Stimulated activated CD4-positive, alpha-beta T cell treated with anti-CD3 and anti-CD28 coated beads, Interleukin-2, amount 100 ng/mL, for 24 hours (primary cell): ENCODE data around the gene GALNT10.

ENCODE experiments used
- DNase-seq, 2 donors: peaks; one replicate each; pipeline ENCODE4 v3.0.0-alpha.2; 2020

GALNT10 gene

GRCh38 chr5:154410786-154411185 lies 220.3 kb downstream of the GALNT10 start:
- DNase-seq = no peak

- DNase-seq = no peak
These were observed 220.8 kb downstream of the GALNT10 start for GRCh38 chr5:154411338-154411737.

DNA sequence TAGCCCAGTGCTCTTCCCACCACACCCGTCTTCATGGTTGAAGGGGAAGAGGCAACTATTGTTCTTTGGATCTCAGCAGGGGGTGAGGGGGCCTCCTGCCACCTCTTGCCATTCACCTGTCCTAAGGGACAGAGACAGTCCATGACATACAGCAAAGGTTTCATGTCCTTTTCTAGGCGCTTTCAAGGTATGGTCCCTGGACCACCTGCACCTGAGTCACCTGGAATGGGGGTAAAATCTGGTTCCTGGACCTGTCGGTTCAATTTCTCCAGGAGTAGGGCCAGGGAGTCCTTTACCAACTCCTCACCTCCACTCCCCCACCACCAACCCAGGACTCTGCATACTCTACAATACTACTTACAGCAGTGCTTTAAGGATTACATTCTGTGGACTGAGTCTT lies 221.8 kb downstream of the GALNT10 start:
- no peak for DNase-seq

GRCh38 chr5:154412925-154413324 lies 222.4 kb downstream of the GALNT10 start:
- no peak for DNase-seq

DNA sequence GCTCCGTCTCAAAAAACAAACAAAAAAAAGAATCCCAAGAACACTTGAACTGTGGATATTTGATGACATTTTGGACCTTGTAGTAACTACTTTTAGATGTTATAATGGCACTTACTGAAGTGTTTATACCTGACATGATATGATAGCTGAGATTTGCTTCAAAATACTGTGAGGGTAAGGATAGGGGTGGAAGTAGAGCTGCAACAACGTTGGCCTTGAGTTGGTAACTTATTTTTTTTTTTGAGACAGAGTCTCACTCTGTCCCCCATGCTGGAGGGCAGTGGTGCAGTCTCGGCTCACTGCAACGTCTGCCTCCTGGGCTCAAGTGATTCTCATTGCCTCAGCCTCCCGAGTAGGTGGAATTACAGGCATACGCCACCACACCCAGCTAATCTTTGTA lies 224.6 kb downstream of the GALNT10 start:
- DNase-seq = no peak

GRCh38 chr5:154418344-154418820 lies 227.8 kb downstream of the GALNT10 start:
- no peak for DNase-seq

DNA sequence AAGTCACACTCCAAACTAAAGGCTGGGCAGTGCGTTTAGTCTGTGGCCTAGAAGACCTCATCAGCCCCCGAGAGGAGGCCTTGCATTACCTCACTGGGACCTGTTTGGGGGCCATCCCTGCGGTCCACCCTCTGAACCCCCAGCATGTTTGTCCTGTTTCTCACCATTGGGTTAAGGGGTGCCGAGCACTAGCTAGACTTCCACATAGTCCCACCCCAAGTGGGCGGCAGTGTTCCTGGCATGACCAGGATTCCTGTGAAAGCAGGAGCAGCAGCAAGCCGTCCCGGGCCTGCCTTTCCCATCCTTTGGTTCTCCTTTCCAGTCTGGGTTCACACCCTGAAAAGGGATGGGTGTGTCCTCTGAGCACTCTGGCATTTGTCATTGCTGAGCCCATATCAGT lies 228.7 kb downstream of the GALNT10 start:
- no peak for DNase-seq

GRCh38 chr5:154421868-154422267 lies 231.3 kb downstream of the GALNT10 start:
- DNase-seq = peak in 1 of 2 donors; percentile 14

DNA sequence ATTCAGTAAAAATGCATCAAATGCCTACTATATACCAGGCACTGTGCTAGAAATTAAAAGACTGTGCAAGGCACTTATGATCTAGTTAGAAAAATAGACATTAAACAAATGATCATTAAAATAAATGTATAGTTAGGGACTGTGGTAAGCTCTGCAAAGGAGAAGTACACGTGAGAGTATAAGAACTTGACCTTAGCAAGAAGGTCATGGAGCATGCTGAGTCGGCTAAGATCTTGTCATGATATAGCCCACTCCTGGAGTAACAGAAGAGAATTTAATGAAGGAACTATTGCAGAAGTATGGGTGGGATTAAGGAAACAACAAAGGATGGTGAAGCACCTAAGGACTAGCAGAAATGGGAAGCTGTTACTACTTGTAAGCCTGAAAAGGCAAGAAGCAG lies 231.8 kb downstream of the GALNT10 start:
- no peak for DNase-seq

DNA sequence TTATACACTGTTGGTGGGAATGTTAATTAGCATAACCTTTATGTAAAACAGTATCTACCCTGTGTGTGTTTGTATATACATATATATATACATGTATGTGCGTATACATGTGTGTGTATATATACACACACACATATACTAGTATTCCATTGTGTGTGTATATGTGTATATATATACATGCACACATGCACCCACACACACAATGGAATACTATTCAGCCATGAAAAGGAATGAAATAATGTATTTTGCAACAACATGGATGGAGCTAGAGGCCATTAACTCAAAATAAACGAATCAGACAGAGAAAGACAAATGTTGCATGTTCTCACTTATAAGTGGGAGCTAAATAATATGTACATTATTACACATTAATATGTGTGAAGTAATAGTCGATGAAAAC lies 237.7 kb downstream of the GALNT10 start:
- no peak for DNase-seq

GRCh38 chr5:154429341-154429740 lies 238.8 kb downstream of the GALNT10 start:
- no peak for DNase-seq

DNA sequence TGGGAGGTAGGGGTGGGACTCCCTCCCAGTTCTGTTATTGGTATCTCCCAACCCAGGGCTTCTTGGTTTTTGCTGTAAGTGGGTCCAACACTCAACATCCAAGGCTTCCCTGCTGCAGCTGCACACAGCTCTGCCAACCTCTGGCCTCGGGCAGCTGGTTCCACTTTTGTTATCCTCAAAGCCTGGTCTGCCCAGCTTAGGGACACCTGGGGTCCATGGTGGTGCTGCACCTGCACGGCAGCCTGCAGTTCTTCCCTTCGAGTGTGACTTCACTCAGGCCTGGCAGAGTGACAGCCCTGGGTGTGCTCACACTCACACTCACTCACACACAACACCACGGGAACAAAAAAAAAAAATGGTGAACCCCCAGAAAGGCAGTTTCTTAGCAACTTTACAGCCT lies 239.9 kb downstream of the GALNT10 start:
- no peak for DNase-seq

DNA sequence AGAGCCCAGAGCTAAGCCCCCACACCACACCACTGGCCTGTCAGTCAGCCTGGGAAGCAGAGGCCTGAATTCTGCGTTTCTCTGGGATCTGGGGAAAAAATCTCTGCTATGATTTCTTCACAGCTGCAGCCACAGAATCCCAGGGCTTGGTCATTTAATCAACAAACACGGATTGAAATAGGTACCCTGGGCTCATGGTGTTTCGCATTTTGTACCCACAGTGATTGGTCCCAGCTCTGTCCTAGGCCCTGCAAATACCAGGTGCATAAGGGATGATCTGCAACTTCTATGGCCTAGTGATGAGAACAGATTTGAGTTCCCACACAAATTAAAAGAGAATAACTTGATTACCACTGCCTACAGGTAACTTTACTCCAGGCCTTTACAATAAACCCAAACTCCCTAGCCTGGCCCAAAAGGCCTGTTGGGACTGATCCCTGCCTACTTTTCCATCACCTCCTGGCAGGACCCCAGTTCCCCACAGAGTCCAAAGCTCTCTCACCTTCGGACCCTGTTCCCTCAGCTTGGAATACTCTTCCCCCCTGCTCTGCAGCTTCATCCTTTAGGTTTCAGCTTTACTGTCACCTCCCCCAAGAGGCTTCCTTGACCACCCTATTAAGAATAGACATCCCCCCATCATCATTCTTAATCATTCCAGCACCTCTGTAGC lies 240.6 kb downstream of the GALNT10 start:
- no peak for DNase-seq

DNA sequence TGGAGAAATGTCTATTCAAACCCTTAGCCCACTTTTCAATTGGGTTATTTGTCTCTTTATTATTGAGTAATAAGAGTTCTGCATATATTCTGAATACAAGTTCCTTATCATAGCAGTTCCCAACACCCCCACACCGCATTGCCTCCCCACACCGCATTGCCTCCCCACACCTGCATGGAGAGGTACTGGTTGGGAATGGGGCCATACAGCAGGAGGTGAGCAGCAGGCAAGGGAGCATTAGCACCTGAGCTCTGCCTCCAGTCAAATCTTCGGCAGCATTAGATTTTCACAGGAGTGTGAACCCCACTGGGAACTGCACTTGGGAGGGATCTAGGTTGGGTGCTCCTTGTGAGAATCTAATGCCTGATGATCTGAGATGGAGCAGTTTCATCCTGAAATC lies 244.7 kb downstream of the GALNT10 start:
- DNase-seq = no peak

- DNase-seq = no peak
These were observed 246.9 kb downstream of the GALNT10 start for GRCh38 chr5:154437281-154437965.

DNA sequence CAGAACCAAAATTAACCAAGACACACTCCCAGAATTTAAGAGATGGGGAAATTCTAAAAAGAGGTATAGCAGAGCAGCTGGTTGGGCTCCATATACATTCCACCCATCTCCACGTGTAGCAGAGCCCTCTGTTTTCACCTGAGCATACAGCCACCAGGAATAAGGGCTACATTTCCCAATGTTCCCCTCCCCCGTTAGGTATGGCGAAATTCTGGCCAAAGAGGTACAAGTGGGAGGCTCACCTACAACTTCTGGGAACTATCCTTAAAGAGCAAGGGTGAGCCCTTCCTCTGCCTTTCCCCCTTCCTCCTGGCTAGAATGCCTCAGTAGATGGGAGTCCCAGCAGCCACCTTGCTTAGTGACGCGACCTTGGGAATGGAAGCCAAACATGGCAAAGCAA lies 250.0 kb downstream of the GALNT10 start:
- DNase-seq = no peak

DNA sequence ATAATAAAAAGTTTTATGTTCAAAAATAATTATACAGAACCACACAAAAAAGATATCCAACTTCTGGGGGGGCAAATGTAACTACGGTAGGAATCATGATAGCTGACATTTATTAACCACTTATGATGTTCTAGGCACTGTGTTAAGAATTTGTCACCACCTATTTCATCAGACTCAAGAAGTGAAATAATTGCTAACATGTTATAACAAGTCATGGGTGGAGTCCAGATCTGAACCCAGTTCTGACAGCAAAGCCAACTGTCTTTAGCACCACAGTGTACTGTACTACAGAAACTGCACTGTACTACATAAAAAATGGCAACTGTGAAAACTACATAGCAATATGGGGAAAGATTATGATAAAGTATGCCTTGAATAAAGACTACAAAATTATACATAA lies 252.3 kb downstream of the GALNT10 start:
- no peak for DNase-seq

DNA sequence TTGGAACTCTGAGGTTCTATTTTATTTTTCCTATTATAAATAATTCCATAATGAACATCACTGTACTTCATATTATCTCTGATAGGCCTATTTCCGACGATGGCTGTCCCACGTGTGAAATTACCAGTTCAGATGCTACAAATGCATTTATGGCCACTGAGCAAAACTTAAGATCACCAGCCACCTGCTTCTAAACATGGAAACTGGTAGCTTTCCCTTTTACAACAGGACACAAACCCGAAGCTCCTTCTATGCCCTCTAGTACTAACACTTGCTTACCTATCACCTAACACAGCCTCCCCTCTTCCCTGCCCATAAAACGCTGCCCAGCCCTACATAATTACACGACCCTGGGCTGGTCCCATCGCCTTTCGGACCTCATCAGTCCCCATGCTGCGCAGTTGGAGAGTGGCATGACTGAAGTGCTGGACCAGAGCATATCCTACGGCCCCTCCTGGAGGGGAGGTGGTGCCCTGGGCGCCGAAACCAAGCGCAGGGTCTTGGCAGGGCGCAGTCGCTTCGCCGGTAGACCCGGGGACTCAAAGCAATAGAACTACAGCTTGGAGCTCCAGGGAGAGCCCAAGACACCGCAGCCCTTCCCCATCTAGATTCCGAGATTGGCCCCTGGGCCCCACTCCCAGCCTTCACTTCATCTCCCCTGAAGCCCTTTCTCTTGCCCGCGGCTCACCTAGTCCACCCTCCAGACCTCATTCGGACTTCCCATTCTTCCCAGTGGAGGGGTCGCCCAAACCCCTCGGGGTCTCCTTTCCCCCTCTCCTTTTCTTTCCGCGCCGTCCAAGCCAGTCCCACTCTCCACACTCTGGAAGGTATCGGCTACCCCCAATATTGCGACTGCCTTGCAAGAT lies 254.3 kb downstream of the GALNT10 start:
- DNase-seq = peak in 1 of 2 donors; percentile 29

- peak; percentile 96 for DNase-seq
These were observed 255.1 kb downstream of the GALNT10 start, which contains the start of gene SAP30L for GRCh38 chr5:154445422-154446194. SAP30L (plus strand) TSS chr5:154445997; CDS start chr5:154446605, 608 bp downstream.

DNA sequence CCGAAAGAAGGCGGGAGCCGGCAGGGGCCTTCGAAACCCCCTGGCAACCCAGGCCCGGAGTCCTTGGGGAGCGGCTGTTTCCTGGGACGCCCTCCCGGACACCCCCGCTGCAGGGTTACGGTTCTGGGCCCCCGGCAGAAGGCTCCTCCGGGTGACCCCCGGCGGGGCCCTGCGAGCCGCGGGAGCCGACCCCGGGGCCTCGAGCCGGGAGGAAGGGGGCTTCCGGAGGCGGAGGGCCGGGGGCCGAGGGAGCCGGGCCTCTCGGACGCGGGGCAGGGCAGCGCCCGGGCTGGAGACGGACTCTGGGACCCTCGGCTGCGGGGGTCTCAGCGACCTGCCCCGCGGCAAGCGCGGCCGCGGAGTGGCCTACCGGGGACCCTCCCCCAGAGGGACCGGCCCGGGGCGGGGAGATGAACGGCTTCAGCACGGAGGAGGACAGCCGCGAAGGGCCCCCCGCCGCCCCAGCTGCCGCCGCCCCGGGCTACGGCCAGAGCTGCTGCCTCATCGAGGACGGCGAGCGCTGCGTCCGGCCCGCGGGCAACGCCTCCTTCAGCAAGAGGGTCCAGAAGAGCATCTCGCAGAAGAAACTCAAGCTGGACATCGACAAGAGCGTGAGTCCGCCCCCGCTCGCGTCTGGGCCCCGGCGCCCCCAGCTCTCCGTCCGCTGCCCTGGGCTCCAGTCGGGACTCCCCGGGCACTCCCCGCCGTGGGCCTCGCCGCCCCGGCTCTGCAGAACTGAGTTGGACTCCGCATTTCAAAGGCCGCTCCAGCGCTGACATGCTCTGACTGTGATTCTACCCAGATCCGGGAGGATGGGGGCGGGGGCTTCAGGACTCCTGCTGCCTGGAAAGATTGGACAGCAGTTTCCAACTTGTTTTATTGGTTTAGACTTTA lies 255.9 kb downstream of the GALNT10 start:
- DNase-seq = peak; percentile 56 to 59

DNA sequence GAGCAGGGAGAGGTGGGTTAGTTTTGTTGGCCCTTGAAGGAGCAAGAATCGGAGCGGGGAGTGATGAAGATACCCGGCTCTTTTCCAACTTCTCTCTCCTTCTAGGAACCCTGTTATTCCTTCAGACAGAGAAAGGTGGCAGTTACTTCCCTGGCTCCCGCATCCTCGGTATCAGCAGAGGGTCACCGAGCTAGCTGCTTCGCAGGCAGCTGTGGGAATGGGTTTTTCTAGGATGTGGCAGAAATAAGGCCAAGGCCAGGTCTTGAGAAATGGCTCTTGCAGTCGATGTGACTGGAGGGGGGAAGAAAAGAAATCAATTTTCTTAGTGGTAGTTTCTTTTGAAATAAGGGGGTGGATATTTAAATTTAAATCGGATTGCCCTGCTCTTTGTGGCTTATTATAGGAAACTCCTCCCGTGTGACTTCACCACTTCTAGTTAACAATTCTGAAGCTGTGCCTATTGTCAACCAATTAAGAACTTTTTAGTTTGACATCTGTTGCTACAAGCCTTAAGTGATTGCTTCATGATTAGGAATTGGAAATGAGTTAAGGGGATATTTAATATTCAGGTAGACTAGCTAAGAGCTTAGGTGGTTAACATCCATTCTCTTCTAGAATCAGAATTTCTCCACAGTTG lies 256.7 kb downstream of the GALNT10 start:
- DNase-seq = peak in 1 of 2 donors; percentile 16
